Measurements from ENCODE around the gene SLC12A7. TPM values are rescaled to one million over a fixed set of nuclear protein-coding genes. Genes with fewer than 3 reads are reported as not detected.

SLC12A7 gene
- total RNA-seq, 1 donor from 2014 or later: 147 TPM

DNA sequence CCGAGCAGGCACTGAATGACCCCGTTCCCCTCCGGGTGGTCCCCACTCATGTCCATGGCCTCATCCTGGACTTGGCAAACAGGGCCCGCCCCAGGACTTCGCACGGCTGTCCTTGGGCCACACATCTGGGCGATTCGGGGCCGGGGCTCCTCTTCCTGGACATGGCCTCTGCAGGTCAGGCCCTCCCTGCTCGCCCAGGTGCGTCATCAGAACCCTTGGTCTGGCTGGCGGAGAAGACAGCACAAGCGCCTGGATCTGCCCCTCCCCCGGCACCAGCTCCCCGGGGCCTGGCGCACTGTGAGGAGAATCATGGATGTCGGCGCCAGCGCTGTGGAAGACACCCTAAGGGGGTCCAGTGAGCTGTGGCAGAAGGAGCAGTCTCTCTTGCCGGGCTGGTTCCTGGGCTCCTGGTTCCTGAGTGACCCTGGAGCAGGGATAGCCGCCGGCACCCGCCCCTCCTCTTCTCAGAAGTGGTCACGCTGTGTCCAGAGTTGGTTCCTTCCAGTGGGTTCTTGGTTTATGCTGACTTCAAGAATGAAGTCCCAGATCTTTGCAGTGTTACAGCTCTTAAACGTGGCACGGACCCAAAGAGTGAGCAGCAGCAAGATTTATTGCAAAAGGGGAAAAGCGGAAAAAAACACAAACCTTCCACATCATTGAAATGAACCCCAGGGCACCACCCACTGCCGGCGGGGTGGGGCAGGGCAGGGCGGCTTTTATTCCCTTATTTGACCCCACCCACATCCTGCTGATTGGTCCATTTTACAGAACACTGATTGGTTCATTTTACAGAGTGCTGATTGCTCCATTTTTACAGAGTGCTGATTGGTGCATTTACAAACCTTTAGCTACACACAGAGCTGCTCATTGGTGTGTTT lies 25.9 kb upstream of the SLC12A7 start:
- H3K36me3 Mint-ChIP-seq (ENCODE audit: unreplicated experiment): no peaks in the 10 kb centered on the region
- no peak overlapping the region for H3K27ac Mint-ChIP-seq (ENCODE audit: unreplicated experiment)
- H3K27me3 Mint-ChIP-seq (ENCODE audit: unreplicated experiment): peaks cover 9% of the 10 kb centered on the region
- peaks cover 22% of the 10 kb centered on the region for H3K4me1 Mint-ChIP-seq (ENCODE audit: low read depth, unreplicated experiment)
- DNase-seq: no peak
- no peak overlapping the region for H3K4me3 Mint-ChIP-seq (ENCODE audit: unreplicated experiment)
- TF ChIP-seq, protein P1, sequence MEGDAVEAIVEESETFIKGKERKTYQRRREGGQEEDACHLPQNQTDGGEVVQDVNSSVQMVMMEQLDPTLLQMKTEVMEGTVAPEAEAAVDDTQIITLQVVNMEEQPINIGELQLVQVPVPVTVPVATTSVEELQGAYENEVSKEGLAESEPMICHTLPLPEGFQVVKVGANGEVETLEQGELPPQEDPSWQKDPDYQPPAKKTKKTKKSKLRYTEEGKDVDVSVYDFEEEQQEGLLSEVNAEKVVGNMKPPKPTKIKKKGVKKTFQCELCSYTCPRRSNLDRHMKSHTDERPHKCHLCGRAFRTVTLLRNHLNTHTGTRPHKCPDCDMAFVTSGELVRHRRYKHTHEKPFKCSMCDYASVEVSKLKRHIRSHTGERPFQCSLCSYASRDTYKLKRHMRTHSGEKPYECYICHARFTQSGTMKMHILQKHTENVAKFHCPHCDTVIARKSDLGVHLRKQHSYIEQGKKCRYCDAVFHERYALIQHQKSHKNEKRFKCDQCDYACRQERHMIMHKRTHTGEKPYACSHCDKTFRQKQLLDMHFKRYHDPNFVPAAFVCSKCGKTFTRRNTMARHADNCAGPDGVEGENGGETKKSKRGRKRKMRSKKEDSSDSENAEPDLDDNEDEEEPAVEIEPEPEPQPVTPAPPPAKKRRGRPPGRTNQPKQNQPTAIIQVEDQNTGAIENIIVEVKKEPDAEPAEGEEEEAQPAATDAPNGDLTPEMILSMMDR (IDR thresholded peaks at IDR 0.05; ENCODE audit: partially characterized antibody, unreplicated experiment): no peak
- peaks cover 9% of the 10 kb centered on the region for H3K9me3 Mint-ChIP-seq (ENCODE audit: unreplicated experiment)

DNA sequence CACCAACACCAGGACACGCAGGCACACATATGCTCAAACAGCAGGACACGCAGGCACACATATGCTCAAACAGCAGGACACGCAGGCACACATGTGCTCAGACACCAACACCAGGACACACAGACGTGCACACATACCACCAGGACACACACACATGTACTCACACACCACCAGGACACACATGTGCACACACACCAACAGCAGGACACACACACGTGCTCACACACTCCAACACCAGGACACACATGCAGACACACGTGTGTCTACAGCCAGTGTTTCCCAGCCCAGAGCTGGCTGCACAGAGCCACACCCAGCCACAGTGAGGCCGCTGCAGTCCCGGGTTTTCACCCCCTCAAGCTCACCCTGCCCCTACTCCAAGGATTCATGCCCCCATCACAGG lies 25.0 kb upstream of the SLC12A7 start:
- Mint-ChIP-seq H3K9me3 (ENCODE audit: unreplicated experiment) (peaks cover 9% of the 10 kb centered on the region), H3K4me1 (ENCODE audit: low read depth, unreplicated experiment) (peaks cover 20% of the 10 kb centered on the region), H3K36me3 (ENCODE audit: unreplicated experiment) (no peaks in the 10 kb centered on the region), H3K27ac (ENCODE audit: unreplicated experiment) (no peak overlapping the region), H3K4me3 (ENCODE audit: unreplicated experiment) (no peak overlapping the region), H3K27me3 (ENCODE audit: unreplicated experiment) (peaks cover 9% of the 10 kb centered on the region)
- TF ChIP-seq, protein P1 (IDR thresholded peaks at IDR 0.05; ENCODE audit: partially characterized antibody, unreplicated experiment): no peak
- no peak for DNase-seq

DNA sequence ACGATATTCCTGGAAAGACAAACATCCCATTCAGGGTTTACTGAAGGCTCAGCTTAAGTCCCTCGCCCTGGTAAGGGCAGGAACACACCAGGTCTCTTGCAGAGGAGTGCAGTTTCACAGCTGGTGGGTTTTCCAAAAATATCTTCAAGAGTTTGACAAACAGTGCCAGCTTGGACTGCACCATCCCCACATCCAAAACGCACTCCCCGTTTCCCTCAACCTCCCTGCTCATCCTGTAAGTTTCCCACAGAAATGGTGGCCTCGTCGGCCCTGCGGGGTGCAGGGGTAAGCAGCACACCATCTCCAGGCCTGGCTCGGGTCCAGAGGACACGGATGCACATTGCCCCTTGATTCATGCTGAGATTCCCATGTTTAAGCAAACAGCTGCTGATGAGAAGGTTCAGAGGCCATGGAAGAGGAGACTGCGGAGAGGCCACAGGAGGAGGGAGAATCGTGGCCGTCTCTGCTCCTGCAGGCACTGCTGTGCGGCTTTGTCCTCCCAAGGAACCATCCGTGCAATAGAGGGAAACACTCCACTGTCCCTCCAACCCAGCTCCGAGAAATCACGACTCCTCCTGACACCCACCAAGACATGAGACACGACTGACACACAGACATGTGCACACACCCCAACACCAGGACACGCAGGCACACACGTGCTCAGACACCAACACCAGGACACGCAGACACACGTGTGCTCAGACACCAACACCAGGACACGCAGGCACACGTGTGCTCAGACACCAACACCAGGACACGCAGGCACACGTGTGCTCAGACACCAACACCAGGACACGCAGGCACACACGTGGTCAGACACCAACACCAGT lies 24.0 kb upstream of the SLC12A7 start:
- Mint-ChIP-seq H3K4me3 (ENCODE audit: unreplicated experiment) (no peak overlapping the region), H3K27ac (ENCODE audit: unreplicated experiment) (no peak overlapping the region), H3K4me1 (ENCODE audit: low read depth, unreplicated experiment) (peaks cover 18% of the 10 kb centered on the region), H3K9me3 (ENCODE audit: unreplicated experiment) (peaks cover 9% of the 10 kb centered on the region), H3K27me3 (ENCODE audit: unreplicated experiment) (peaks cover 7% of the 10 kb centered on the region), H3K36me3 (ENCODE audit: unreplicated experiment) (no peaks in the 10 kb centered on the region)
- no peak for DNase-seq
- TF ChIP-seq, protein P1 (IDR thresholded peaks at IDR 0.05; ENCODE audit: partially characterized antibody, unreplicated experiment): no peak

DNA sequence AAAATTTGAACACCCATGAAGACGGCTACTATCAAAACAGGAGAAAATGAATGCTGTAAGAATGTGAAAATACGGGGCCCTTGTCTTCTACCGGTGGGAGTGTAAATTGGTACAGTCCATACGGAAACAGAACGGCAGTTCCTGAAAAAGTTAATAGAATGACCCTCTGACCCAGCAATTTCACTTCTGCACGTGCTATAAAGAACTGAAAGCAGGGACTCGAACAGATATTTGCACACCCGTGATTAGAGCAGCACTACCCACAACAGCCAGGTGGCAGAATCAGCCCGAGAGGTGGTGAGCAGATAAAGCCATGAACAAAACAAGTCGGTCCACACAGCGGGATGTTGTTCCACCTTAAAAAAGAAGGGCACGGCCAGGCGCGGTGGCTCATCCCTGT lies 22.6 kb upstream of the SLC12A7 start:
- Mint-ChIP-seq H3K4me1 (ENCODE audit: low read depth, unreplicated experiment) (peaks cover 15% of the 10 kb centered on the region), H3K27me3 (ENCODE audit: unreplicated experiment) (peaks cover 7% of the 10 kb centered on the region), H3K4me3 (ENCODE audit: unreplicated experiment) (no peak overlapping the region), H3K27ac (ENCODE audit: unreplicated experiment) (no peak overlapping the region), H3K36me3 (ENCODE audit: unreplicated experiment) (no peaks in the 10 kb centered on the region), H3K9me3 (ENCODE audit: unreplicated experiment) (peaks cover 9% of the 10 kb centered on the region)
- TF ChIP-seq, protein P1 (IDR thresholded peaks at IDR 0.05; ENCODE audit: partially characterized antibody, unreplicated experiment): no peak
- no peak for DNase-seq
